Esophagus (tissue), 2 donors: ENCODE data around the gene ARV1. TPM values are rescaled to one million over a fixed set of nuclear protein-coding genes. Genes with fewer than 3 reads are reported as not detected.

Experiments
- H3K27ac ChIP-seq, 2 donors: one replicate each; pipeline ENCODE4 v1.5.1; 2013; ENCODE audit warnings: low read depth in 2 of 2, mild to moderate bottlenecking in 2 of 2, inconsistent platforms in 1 of 2, low read length in 1 of 2, moderate library complexity in 1 of 2
- H3K27me3 ChIP-seq, 2 donors: one replicate each; pipeline ENCODE4 v1.6.1; 2013; ENCODE audit warnings: low read length in 2 of 2, control low read depth in 1 of 2, mild to moderate bottlenecking in 1 of 2; ENCODE audit not compliant: insufficient read depth in 2 of 2, control insufficient read depth in 1 of 2
- H3K36me3 ChIP-seq, 2 donors: one replicate each; pipeline ENCODE4 v1.6.1; 2013; ENCODE audit warnings: low read length in 1 of 2; ENCODE audit not compliant: control insufficient read depth in 2 of 2, insufficient read depth in 2 of 2
- H3K4me1 ChIP-seq, 2 donors: one replicate each; pipeline ENCODE4 v1.6.1; 2013; ENCODE audit warnings: low read length in 1 of 2; ENCODE audit not compliant: control insufficient read depth in 2 of 2, insufficient read depth in 2 of 2
- H3K4me3 ChIP-seq, 2 donors: one replicate each; pipeline ENCODE4 v1.5.1; 2013; ENCODE audit warnings: low read length in 2 of 2, mild to moderate bottlenecking in 2 of 2, low read depth in 1 of 2, moderate library complexity in 1 of 2
- H3K9me3 ChIP-seq, 2 donors: one replicate each; pipeline ENCODE4 v1.6.1; 2013; ENCODE audit warnings: mild to moderate bottlenecking in 2 of 2, low read depth in 1 of 2, low read length in 1 of 2, moderate library complexity in 1 of 2; ENCODE audit not compliant: control insufficient read depth in 2 of 2, insufficient read depth in 1 of 2
- WGBS, 2 donors: extraction: QIAGEN DNeasy Blood & Tissue Kit; methylation state at CpG; one replicate each; pipeline ENCODE4 v1.1.7; 2013; 5-methylcytosine and 5-hydroxymethylcytosine counted together
- polyA plus RNA-seq, 2 donors: library from polyadenylated mRNA; stranded (reverse); fragments of 200-250 nt; gene quantifications; one replicate each; pipeline ENCODE4 v1.2.3, GENCODE V29; 2013
- donor health status: healthy with polysubstance abuse.
- donor health status: Bipolar disorder and iron deficiency.

ARV1 gene
- polyA plus RNA-seq: 10 to 100 TPM; 21.0 to 38.3 TPM

DNA sequence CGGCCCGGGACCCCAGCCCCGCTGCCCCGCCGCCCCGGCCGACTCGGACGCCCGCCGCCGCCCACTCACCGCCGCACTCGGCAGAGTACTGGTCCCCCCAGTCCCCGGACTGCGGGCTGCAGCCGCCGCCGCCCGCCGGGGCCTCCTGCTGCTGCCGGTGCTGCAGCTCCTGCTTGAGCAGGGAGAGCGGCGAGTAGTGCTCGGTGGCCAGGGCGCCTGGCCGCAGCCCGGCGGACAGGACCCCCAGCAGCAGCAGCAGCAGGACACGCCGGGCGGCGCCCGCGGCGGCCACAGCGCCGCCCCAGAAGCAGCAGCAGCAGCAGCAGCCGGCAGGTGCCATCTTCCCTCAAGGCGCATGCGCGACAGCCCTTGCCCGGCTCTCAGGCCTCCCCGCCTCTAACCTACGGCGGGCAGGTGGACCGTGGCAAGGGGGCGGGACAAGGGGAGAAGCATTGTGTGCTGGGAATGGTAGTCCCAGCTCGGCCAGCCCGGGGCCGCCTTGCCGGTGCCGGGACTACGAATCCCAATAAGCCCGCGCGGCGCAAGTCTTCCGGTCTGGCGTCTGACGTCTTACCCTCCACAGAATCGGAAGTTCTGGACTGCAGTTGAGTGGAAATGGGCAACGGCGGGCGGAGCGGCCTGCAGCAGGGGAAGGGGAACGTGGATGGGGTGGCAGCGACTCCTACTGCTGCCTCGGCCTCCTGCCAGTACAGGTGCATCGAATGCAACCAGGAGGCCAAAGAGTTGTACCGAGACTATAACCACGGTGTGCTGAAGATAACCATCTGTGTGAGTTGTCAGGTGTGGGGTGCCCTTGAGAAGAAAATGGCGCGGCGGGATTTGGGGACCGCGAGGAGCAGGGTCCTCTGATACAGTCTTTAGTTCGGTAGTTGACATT is at the start of gene ARV1, which contains the start of gene TTC13:
Gene ARV1 (plus strand): TSS at position 604 of the 898 bp plus-strand sequence. CDS start 12 bp downstream, at position 616.
Gene TTC13 (minus strand): TSS at position 371 of the 898 bp plus-strand sequence. CDS start 31 bp downstream, at position 340.
- Histone ChIP-seq H3K27me3 (no peaks in the 10 kb centered on the region), H3K4me1 (no peaks in the 10 kb centered on the region), H3K27ac (peak within 1 kb of the TSS; percentile 70 to 88), H3K4me3 (peak within 1 kb of the TSS; percentile 87 to 98), H3K36me3 (peaks cover 0 to 6% of the 10 kb centered on the region in 2 donors), H3K9me3 (no peaks in the 10 kb centered on the region)
- 1% methylated on average over 75 to 79 of the region's 79 CpGs for WGBS, 2 donors

DNA sequence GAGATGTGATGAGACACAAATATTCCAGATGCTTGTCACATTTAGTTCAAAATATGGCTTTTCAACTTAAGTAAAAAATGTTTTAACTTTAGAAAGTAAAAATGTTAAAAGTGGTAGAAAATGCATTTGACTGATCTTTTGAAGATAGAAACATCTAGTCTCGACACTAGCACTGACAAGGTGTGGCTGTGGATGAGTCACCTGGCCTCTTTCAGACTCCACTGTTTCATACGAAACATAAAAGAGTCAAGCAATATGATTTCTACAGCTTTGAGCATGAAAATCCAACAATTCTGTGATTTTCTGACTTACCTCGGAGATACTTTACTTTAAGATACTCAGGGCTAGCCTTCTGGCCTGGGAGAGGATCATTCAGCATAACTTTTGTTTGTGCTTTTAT is 47.9 kb upstream of the ARV1 start:
- H3K9me3 ChIP-seq: no peaks in the 10 kb centered on the region
- H3K27me3 ChIP-seq: no peaks in the 10 kb centered on the region
- peaks cover 0 to 3% of the 10 kb centered on the region in 2 donors for H3K36me3 ChIP-seq
- WGBS, 2 donors: 58 to 65% methylated on average over 3 of the region's 3 CpGs
- no peak overlapping the region for H3K27ac ChIP-seq
- no peak overlapping the region for H3K4me3 ChIP-seq
- H3K4me1 ChIP-seq: no peaks in the 10 kb centered on the region

GRCh38 chr1:230935852-230936251 is 43.0 kb upstream of the ARV1 start:
- H3K9me3 ChIP-seq: no peaks in the 10 kb centered on the region
- H3K36me3 ChIP-seq: peaks cover 2 to 4% of the 10 kb centered on the region in 2 donors
- WGBS, 2 donors: 89 to 94% methylated on average over 6 of the region's 6 CpGs
- no peak overlapping the region for H3K4me3 ChIP-seq
- no peak overlapping the region for H3K27ac ChIP-seq
- no peaks in the 10 kb centered on the region for H3K27me3 ChIP-seq
- H3K4me1 ChIP-seq: no peaks in the 10 kb centered on the region

- H3K27ac ChIP-seq: no peak overlapping the region
- no peaks in the 10 kb centered on the region for H3K27me3 ChIP-seq
- no peaks in the 10 kb centered on the region for H3K4me1 ChIP-seq
- H3K36me3 ChIP-seq: peaks cover 2 to 4% of the 10 kb centered on the region in 2 donors
- WGBS, 2 donors: 85% methylated on average over 5 of the region's 5 CpGs
- H3K9me3 ChIP-seq: no peaks in the 10 kb centered on the region
- no peak overlapping the region for H3K4me3 ChIP-seq
Measured at GRCh38 chr1:230936475-230936874, 42.4 kb upstream of the ARV1 start.

DNA sequence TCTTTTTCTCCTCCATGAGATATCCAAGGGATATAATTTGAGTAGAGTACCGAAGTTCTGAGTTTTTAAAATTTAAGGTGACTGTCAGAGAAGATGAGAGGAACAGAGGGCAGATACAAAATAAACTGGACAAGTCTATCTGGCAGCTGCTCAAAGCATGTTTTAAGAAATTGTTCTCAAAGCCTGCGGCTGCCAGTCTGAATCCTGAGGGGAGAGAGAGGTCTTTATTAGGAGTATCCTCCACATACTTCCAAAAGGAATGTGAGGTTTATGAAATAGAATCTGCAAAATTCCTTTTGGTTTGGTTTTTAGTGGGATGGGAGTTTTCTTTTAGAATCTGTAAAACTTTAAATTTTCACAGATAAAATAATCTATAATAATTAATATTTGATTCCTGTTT is 41.5 kb upstream of the ARV1 start:
- H3K27me3 ChIP-seq: no peaks in the 10 kb centered on the region
- H3K27ac ChIP-seq: no peak overlapping the region
- no peaks in the 10 kb centered on the region for H3K4me1 ChIP-seq
- WGBS, 2 donors: 67 to 70% methylated on average over 2 of the region's 2 CpGs
- H3K4me3 ChIP-seq: no peak overlapping the region
- H3K36me3 ChIP-seq: peaks cover 2 to 4% of the 10 kb centered on the region in 2 donors
- no peaks in the 10 kb centered on the region for H3K9me3 ChIP-seq

- H3K4me1 ChIP-seq: no peaks in the 10 kb centered on the region
- no peak overlapping the region for H3K27ac ChIP-seq
- no peaks in the 10 kb centered on the region for H3K27me3 ChIP-seq
- peaks cover 2 to 4% of the 10 kb centered on the region in 2 donors for H3K36me3 ChIP-seq
- no peak overlapping the region for H3K4me3 ChIP-seq
- no peaks in the 10 kb centered on the region for H3K9me3 ChIP-seq
- 61 to 70% methylated on average over 2 of the region's 2 CpGs for whole genome bisulfite sequencing, 2 donors
Measured at GRCh38 chr1:230938924-230939368, 39.9 kb upstream of the ARV1 start.

DNA sequence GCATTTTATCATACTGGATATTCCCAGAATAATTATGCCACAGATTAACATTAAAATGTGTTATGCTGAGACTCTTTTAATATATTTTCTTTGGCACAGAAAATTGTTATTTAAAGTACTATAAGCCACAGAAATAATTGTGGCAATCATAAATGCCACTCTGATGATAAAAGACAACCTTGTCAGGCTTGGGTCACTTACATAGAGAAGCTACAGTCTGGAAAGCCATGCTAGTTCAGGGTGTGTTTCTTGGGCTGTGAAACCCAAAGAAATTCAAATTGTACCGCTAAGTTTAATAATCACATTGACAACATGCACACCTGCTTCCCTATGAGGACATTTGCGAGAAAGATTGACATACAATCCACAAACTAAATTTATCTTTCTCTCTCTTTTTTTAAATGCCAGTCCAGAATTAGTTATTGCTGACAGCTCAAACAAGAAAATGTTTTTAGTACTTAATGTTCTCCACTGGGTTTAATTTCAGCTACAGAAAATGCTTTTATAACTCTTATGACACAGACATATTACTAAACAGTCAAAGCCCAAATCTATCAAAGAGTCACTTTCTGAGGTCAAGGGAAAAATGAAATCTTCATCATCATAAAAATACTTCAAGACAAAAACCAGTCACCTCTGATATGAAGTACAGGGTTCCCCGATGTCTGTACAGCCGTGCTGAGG is 38.9 kb upstream of the ARV1 start:
- 75 to 90% methylated on average over 4 of the region's 4 CpGs for WGBS, 2 donors
- H3K27me3 ChIP-seq: no peaks in the 10 kb centered on the region
- H3K9me3 ChIP-seq: no peaks in the 10 kb centered on the region
- peaks cover 2 to 4% of the 10 kb centered on the region in 2 donors for H3K36me3 ChIP-seq
- H3K4me1 ChIP-seq: no peaks in the 10 kb centered on the region
- H3K4me3 ChIP-seq: no peak overlapping the region
- H3K27ac ChIP-seq: no peak overlapping the region

DNA sequence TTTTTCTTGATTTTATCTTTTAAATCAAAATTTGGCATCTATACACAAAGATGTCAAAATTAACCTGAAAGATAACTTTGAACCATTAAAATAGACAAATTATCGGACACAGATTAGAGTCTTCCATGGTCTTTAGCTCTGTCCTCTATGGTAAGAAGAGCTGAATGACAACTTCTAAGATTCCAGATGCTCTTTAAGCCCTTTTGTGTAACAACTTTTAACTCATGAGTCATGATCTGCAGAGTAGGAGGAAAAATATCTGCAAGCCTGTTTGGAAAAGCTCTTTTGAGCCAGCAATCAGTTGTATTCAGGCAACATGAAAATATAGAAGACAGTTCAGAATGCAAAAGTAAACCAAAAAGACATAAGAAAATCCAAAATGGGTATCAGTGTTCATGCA is 38.0 kb upstream of the ARV1 start:
- Histone ChIP-seq H3K9me3 (no peaks in the 10 kb centered on the region), H3K27ac (no peak overlapping the region), H3K36me3 (peaks cover 6% of the 10 kb centered on the region in 2 donors), H3K27me3 (no peaks in the 10 kb centered on the region), H3K4me1 (no peaks in the 10 kb centered on the region), H3K4me3 (no peak overlapping the region)
- 96 to 98% methylated on average over 1 of the region's 1 CpG for WGBS, 2 donors

DNA sequence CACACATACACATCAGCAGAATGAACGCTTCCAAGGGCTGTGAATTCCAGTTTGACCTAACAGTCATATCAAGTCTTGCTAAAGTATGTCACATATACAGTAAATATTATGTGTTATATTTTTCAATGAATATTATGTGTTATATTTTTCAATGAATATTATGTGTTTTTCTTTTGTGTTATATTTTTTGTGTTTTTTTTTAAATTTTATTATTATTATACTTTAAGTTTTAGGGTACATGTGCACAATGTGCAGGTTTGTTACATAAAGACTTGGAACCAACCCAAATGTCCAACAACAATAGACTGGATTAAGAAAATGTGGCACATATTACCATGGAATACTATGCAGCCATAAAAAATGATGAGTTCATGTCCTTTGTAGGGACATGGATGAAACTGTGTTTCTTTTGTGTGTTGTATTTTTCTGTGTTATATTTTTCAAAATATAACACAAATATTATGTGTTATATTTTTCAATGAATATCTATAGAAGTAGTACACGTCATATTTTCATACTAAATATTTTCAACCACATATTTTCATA is 35.8 kb upstream of the ARV1 start:
- H3K4me1 ChIP-seq: no peaks in the 10 kb centered on the region
- H3K4me3 ChIP-seq: no peak overlapping the region
- no peaks in the 10 kb centered on the region for H3K27me3 ChIP-seq
- H3K27ac ChIP-seq: no peak overlapping the region
- 98 to 99% methylated on average over 2 of the region's 2 CpGs for WGBS, 2 donors
- H3K36me3 ChIP-seq: peaks cover 5% of the 10 kb centered on the region in 2 donors
- no peaks in the 10 kb centered on the region for H3K9me3 ChIP-seq
